SK-N-SH (cell line): ENCODE measurements around the gene GMCL1. TPM values are rescaled to one million over a fixed set of nuclear protein-coding genes. Genes with fewer than 3 reads are reported as not detected.

Experiments used
- CTCF ChIA-PET: fragments of 300-600, 350-600 bp; formaldehyde crosslinking; extraction: SDS; loops from one replicate; lab custom pipeline; 2021; lab: Yijun Ruan, JAX
- POLR2A ChIA-PET: fragments of 350-600 bp; sonication (Branson Sonifier 250); formaldehyde crosslinking; extraction: SDS; loops from one replicate; lab custom pipeline; 2020; ENCODE audit warnings: antibody characterized with exemption, inconsistent platforms; lab: Yijun Ruan, JAX
- DNase-seq: peaks from one replicate; pipeline ENCODE4 v3.0.0; 2012
- H2AFZ ChIP-seq: fragments of 200-600 bp; sonication (generic); 2 replicates; pipeline ENCODE4 v1.8.1; 2016; ENCODE audit warnings: antibody characterized with exemption, mild to moderate bottlenecking, low read depth
- H3F3A ChIP-seq: fragments of 200-600 bp; sonication (generic); replicated peaks from 2 replicates; pipeline ENCODE3; 2016; ENCODE audit warnings: antibody characterized with exemption, mild to moderate bottlenecking; ENCODE audit not compliant: insufficient read depth
- H3K27ac ChIP-seq, 2 experiments: fragments of 200-500 bp in 1 of 2; fragments of 200-600 bp in 1 of 2; sonication (Bioruptor generic) in 1 of 2; sonication (generic), shearing (Covaris generic) in 1 of 2; 2 replicates each; pipeline versions ENCODE4 v1.5.1 to v1.6.1; 2014 to 2016; ENCODE audit warnings: low read depth in 2 of 2, inconsistent platforms in 1 of 2, low read length in 1 of 2, mild to moderate bottlenecking in 1 of 2, mixed read lengths in 1 of 2
- H3K27me3 ChIP-seq: fragments of 200-600 bp; sonication (generic), shearing (Covaris generic); 2 replicates; pipeline ENCODE4 v1.6.1; 2016; ENCODE audit warnings: mixed run types; ENCODE audit not compliant: insufficient read depth
- H3K36me3 ChIP-seq, 2 experiments: fragments of 200-500 bp in 1 of 2; fragments of 200-600 bp in 1 of 2; sonication (Bioruptor generic) in 1 of 2; sonication (generic) in 1 of 2; replicated peaks in 1 of 2; 2 replicates each; pipeline versions ENCODE3 to v1.5.1; 2014 to 2016; ENCODE audit warnings: low read length in 1 of 2, mild to moderate bottlenecking in 1 of 2; ENCODE audit not compliant: insufficient read depth in 2 of 2, control insufficient read depth in 1 of 2
- H3K4me1 ChIP-seq, 2 experiments: fragments of 200-500 bp in 1 of 2; fragments of 200-600 bp in 1 of 2; sonication (Bioruptor generic) in 1 of 2; sonication (generic), shearing (Covaris generic) in 1 of 2; 2 replicates each; pipeline versions ENCODE4 v1.5.1 to v1.6.1; 2014 to 2016; ENCODE audit warnings: low read depth in 1 of 2, low read length in 1 of 2, mixed run types in 1 of 2; ENCODE audit not compliant: insufficient read depth in 2 of 2, control insufficient read depth in 1 of 2
- H3K4me2 ChIP-seq: fragments of 200-600 bp; sonication (generic), shearing (Covaris generic); 2 replicates; pipeline ENCODE4 v1.6.1; 2017; ENCODE audit warnings: mixed run types
- H3K4me3 ChIP-seq, 2 experiments: fragments of 200-500 bp in 1 of 2; fragments of 200-600 bp in 1 of 2; sonication (Bioruptor generic) in 1 of 2; sonication (generic), shearing (Covaris generic) in 1 of 2; 2 replicates each; pipeline versions ENCODE4 v1.5.1 to v1.8.1; 2014 to 2016; ENCODE audit warnings: low read depth in 2 of 2, inconsistent platforms in 1 of 2, low read length in 1 of 2, mild to moderate bottlenecking in 1 of 2, mixed read lengths in 1 of 2, moderate library complexity in 1 of 2
- H3K79me2 ChIP-seq: fragments of 200-600 bp; sonication (generic); 2 replicates; pipeline ENCODE4 v1.8.1; 2017; ENCODE audit warnings: mild to moderate bottlenecking; ENCODE audit not compliant: insufficient read depth
- H3K9ac ChIP-seq: fragments of 200-600 bp; sonication (generic); 2 replicates; pipeline ENCODE4 v1.6.1; 2017; ENCODE audit warnings: mixed run types
- H3K9me2 ChIP-seq: fragments of 200-600 bp; sonication (generic); 2 replicates; pipeline ENCODE4 v1.6.1; 2017; ENCODE audit warnings: mixed run types
- H3K9me3 ChIP-seq: fragments of 200-600 bp; sonication (generic); 2 replicates; pipeline ENCODE4 v1.6.1; 2017; ENCODE audit warnings: mixed run types, mild to moderate bottlenecking, moderate library complexity
- H4K20me1 ChIP-seq: fragments of 200-600 bp; sonication (generic); 2 replicates; pipeline ENCODE4 v1.6.1; 2017; ENCODE audit warnings: mild to moderate bottlenecking, mixed run types; ENCODE audit not compliant: insufficient read depth
- GABPA ChIP-seq: IDR thresholded peaks from 2 replicates; pipeline ENCODE4 v1.4.0; 2012; ENCODE audit warnings: low read depth, mild to moderate bottlenecking
- GATA2 ChIP-seq: sonication (generic); formaldehyde crosslinking; IDR thresholded peaks from 2 replicates; pipeline ENCODE4 v1.5.0; 2020; ENCODE audit warnings: mild to moderate bottlenecking, missing genetic modification reagents
- MXI1 ChIP-seq: IDR thresholded peaks from 2 replicates; pipeline ENCODE4 v1.6.1; 2012; ENCODE audit warnings: mild to moderate bottlenecking, low read depth, low read length, improper control_type of control experiment
- NFIC ChIP-seq: IDR thresholded peaks from 2 replicates; pipeline ENCODE4 v1.4.0; 2012; ENCODE audit warnings: borderline replicate concordance
- NRF1 ChIP-seq: IDR thresholded peaks from 2 replicates; pipeline ENCODE4 v1.6.1; 2012; ENCODE audit warnings: low read depth, mild to moderate bottlenecking, low read length
- POLR2AphosphoS5 ChIP-seq: IDR thresholded peaks from 2 replicates; pipeline ENCODE4 v1.6.1; 2012; ENCODE audit warnings: low read depth, low read length
- RAD21 ChIP-seq: IDR thresholded peaks from 2 replicates; pipeline ENCODE4 v1.6.1; 2012; ENCODE audit warnings: mild to moderate bottlenecking, low read length
- RCOR1 ChIP-seq: fragments of 150-350 bp; IDR thresholded peaks from 2 replicates; pipeline ENCODE4 v1.6.1; 2017; ENCODE audit warnings: antibody characterized with exemption, low read length
- SMC3 ChIP-seq: IDR thresholded peaks from 2 replicates; pipeline ENCODE4 v1.6.1; 2012; ENCODE audit warnings: low read depth, low read length, improper control_type of control experiment
- TAF1 ChIP-seq: IDR thresholded peaks from 2 replicates; pipeline ENCODE4 v1.6.1; 2012; ENCODE audit warnings: low read depth, mild to moderate bottlenecking, low read length, moderate library complexity, borderline replicate concordance
- TEAD4 ChIP-seq: IDR thresholded peaks from 2 replicates; pipeline ENCODE4 v1.4.0; 2012; ENCODE audit warnings: mild to moderate bottlenecking, borderline replicate concordance; ENCODE audit not compliant: insufficient read depth
- WGBS: methylation state at CpG from one replicate; pipeline ENCODE4 v1.1.6; 2017; ENCODE audit warnings: low lambda C conversion rate; 5-methylcytosine and 5-hydroxymethylcytosine counted together
- polyA plus RNA-seq, 3 experiments: library from polyadenylated mRNA; depleted of rRNA; stranded (reverse); fragments of >200 nt; gene quantifications; 2 replicates each; pipeline ENCODE4 v1.2.3, GENCODE V29; 2012
- TF ChIP-seq, protein P1 (sequence below): IDR thresholded peaks from 2 replicates; pipeline ENCODE4 v1.4.0; 2012; ENCODE audit warnings: low read depth, borderline replicate concordance
- TF ChIP-seq, protein P2 (sequence below): IDR thresholded peaks from 2 replicates; pipeline ENCODE4 v1.6.1; 2012; ENCODE audit warnings: mild to moderate bottlenecking, low read depth, low read length, moderate library complexity
- TF ChIP-seq, protein P3 (sequence below): IDR thresholded peaks from 2 replicates; pipeline ENCODE4 v1.4.0; 2012; ENCODE audit warnings: low read depth

Gene GMCL1, protein sequence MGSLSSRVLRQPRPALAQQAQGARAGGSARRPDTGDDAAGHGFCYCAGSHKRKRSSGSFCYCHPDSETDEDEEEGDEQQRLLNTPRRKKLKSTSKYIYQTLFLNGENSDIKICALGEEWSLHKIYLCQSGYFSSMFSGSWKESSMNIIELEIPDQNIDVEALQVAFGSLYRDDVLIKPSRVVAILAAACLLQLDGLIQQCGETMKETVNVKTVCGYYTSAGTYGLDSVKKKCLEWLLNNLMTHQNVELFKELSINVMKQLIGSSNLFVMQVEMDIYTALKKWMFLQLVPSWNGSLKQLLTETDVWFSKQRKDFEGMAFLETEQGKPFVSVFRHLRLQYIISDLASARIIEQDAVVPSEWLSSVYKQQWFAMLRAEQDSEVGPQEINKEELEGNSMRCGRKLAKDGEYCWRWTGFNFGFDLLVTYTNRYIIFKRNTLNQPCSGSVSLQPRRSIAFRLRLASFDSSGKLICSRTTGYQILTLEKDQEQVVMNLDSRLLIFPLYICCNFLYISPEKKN
- 5.3 and 6.2 TPM in 2 replicates for polyA plus RNA-seq (2012; rRNA removed)
- polyA plus RNA-seq (2012; cell fraction: cytosol; rRNA removed): 6.4 and 7.6 TPM in 2 replicates
- polyA plus RNA-seq (2012; cell fraction: nucleus; rRNA removed): 6.2 and 8.9 TPM in 2 replicates

DNA sequence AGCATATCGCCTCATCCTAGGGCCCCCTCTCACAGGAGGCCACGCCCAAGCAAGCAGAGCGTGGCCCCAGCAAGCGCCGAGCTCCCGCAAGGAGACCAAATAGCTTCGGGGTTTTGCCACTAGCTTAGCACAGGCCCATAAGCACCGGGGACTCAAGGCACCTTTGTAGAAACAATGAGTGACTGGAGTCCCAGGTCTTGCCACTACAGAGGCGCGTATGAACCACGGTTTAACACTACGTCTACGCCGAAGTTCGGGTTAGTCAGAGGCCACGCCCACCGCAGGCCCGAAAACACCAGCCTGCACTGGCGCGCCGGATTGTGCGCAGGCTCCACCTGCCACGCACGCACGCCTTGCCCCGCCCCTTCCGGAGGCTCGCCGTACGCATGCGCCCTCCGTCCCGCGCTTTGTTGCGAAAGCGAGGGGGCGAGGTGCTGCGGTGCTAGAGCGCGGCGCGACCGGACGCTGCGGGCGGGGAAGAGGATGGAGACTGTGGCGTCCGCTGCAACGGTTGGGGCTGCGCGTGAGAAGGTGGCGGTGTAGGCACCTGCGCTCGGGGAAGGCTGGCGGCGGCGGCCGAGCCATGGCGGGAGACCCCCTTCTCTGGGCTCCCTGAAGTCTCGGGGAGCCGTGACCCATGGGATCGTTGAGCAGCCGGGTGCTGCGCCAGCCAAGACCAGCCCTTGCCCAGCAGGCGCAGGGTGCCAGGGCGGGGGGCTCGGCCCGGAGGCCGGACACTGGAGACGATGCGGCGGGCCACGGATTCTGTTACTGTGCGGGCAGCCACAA is at the start of gene GMCL1:
GMCL1 (plus strand) TSS at position 405 of the 789 bp plus-strand sequence; CDS start at position 638, 233 bp downstream.
- Histone ChIP-seq H3K27ac (peak within 1 kb of the TSS; percentile 87 to 95), H3K9me2 (no peaks in the 10 kb centered on the region), H3K27me3 (no peaks in the 10 kb centered on the region), H3K36me3 (peaks cover 7 to 8% of the 10 kb centered on the region in 2 experiments), H3K79me2 (peaks cover 42% of the 10 kb centered on the region), H4K20me1 (no peaks in the 10 kb centered on the region), H3K4me1 (peaks cover 10 to 11% of the 10 kb centered on the region in 2 experiments), H3F3A (peaks cover 14% of the 10 kb centered on the region), H3K4me3 (peak within 1 kb of the TSS; percentile 82 to 95), H3K9ac (peak within 1 kb of the TSS; percentile 72), H3K4me2 (peak within 1 kb of the TSS; percentile 83), H3K9me3 (no peaks in the 10 kb centered on the region), H2AFZ (peak within 1 kb of the TSS; percentile 88)
- ChIA-PET POLR2A (interaction anchor here (0.7 kb wide), 1 partner anchor 65 kb away, joined by 4 read pairs; the partner anchor contains the start of gene SNRNP27), CTCF (interaction anchor here (2.0 to 5.0 kb wide), 3 partner anchors 12 to 105 kb away, joined by 10 to 38 read pairs (median 34); no protein-coding TSS in a partner anchor)
- TF ChIP-seq POLR2AphosphoS5 (peak; percentile 94), GATA2 (CRISPR knock-in tag) (no peak), TAF1 (peak; percentile 80), RAD21 (no peak), MXI1 (peak; percentile 89), GABPA (peak; percentile 76), RCOR1 (0 out of 2 replicates have a peak, but pooled peaks have one; percentile 10), NRF1 (peak; percentile 97), TEAD4 (no peak), NFIC (no peak), SMC3 (no peak)
- TF ChIP-seq, protein P1, sequence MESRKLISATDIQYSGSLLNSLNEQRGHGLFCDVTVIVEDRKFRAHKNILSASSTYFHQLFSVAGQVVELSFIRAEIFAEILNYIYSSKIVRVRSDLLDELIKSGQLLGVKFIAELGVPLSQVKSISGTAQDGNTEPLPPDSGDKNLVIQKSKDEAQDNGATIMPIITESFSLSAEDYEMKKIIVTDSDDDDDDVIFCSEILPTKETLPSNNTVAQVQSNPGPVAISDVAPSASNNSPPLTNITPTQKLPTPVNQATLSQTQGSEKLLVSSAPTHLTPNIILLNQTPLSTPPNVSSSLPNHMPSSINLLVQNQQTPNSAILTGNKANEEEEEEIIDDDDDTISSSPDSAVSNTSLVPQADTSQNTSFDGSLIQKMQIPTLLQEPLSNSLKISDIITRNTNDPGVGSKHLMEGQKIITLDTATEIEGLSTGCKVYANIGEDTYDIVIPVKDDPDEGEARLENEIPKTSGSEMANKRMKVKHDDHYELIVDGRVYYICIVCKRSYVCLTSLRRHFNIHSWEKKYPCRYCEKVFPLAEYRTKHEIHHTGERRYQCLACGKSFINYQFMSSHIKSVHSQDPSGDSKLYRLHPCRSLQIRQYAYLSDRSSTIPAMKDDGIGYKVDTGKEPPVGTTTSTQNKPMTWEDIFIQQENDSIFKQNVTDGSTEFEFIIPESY: no peak
- TF ChIP-seq, protein P2, sequence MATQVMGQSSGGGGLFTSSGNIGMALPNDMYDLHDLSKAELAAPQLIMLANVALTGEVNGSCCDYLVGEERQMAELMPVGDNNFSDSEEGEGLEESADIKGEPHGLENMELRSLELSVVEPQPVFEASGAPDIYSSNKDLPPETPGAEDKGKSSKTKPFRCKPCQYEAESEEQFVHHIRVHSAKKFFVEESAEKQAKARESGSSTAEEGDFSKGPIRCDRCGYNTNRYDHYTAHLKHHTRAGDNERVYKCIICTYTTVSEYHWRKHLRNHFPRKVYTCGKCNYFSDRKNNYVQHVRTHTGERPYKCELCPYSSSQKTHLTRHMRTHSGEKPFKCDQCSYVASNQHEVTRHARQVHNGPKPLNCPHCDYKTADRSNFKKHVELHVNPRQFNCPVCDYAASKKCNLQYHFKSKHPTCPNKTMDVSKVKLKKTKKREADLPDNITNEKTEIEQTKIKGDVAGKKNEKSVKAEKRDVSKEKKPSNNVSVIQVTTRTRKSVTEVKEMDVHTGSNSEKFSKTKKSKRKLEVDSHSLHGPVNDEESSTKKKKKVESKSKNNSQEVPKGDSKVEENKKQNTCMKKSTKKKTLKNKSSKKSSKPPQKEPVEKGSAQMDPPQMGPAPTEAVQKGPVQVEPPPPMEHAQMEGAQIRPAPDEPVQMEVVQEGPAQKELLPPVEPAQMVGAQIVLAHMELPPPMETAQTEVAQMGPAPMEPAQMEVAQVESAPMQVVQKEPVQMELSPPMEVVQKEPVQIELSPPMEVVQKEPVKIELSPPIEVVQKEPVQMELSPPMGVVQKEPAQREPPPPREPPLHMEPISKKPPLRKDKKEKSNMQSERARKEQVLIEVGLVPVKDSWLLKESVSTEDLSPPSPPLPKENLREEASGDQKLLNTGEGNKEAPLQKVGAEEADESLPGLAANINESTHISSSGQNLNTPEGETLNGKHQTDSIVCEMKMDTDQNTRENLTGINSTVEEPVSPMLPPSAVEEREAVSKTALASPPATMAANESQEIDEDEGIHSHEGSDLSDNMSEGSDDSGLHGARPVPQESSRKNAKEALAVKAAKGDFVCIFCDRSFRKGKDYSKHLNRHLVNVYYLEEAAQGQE: no peak
- TF ChIP-seq, protein P3, sequence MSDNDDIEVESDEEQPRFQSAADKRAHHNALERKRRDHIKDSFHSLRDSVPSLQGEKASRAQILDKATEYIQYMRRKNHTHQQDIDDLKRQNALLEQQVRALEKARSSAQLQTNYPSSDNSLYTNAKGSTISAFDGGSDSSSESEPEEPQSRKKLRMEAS: peak; percentile 79
- peak; percentile 94 for DNase-seq
- under 1% methylated on average over 37 of the region's 74 CpGs for WGBS
